Measurements from ENCODE around the gene GJB6. TPM values are rescaled to one million over a fixed set of nuclear protein-coding genes. Genes with fewer than 3 reads are reported as not detected.

GJB6 gene
- total RNA-seq, 1 donor from 2014 or later: not detected

DNA sequence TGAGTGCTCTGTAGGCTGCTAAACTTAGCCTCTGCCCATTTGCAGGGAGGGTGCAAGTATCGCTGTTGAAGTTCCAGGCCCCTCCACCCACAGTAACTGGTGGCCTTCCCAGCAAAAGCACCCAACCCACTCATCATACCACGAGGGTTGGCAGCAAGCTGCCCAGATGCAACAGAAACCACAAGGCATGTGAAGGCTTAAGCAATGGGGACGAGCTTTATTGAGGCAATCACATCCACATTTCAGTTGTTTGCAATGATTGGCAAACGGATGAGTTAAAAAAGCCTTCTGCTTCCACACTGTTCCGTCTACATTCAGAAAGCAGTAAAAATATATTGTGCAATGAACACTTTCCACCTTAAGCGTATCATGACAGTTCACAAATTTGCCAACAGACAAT lies 10.3 kb downstream of the GJB6 start:
- no peaks in the 10 kb centered on the region for H3K36me3 ChIP-seq
- TF ChIP-seq, protein P1, sequence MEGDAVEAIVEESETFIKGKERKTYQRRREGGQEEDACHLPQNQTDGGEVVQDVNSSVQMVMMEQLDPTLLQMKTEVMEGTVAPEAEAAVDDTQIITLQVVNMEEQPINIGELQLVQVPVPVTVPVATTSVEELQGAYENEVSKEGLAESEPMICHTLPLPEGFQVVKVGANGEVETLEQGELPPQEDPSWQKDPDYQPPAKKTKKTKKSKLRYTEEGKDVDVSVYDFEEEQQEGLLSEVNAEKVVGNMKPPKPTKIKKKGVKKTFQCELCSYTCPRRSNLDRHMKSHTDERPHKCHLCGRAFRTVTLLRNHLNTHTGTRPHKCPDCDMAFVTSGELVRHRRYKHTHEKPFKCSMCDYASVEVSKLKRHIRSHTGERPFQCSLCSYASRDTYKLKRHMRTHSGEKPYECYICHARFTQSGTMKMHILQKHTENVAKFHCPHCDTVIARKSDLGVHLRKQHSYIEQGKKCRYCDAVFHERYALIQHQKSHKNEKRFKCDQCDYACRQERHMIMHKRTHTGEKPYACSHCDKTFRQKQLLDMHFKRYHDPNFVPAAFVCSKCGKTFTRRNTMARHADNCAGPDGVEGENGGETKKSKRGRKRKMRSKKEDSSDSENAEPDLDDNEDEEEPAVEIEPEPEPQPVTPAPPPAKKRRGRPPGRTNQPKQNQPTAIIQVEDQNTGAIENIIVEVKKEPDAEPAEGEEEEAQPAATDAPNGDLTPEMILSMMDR (IDR thresholded peaks at IDR 0.05): no peak
- no peaks in the 10 kb centered on the region for H3K27me3 ChIP-seq
- no peak overlapping the region for H3K27ac ChIP-seq
- no peaks in the 10 kb centered on the region for H3K4me1 ChIP-seq
- intact Hi-C loops (cut with DNase I): no loop called here
- DNase-seq (ENCODE audit: low spot score in 2 of 2): no peak
- no peak overlapping the region for H3K4me3 ChIP-seq
- no peaks in the 10 kb centered on the region for H3K9me3 ChIP-seq

GRCh38 chr13:20219577-20219976 lies 12.5 kb downstream of the GJB6 start:
- TF ChIP-seq, protein P1 (IDR thresholded peaks at IDR 0.05): no peak
- intact Hi-C loops (cut with DNase I): no loop called here
- Histone ChIP-seq H3K4me3 (no peak overlapping the region), H3K27ac (no peak overlapping the region), H3K27me3 (no peaks in the 10 kb centered on the region), H3K36me3 (no peaks in the 10 kb centered on the region), H3K4me1 (no peaks in the 10 kb centered on the region), H3K9me3 (no peaks in the 10 kb centered on the region)
- no peak for DNase-seq (ENCODE audit: low spot score in 2 of 2)

GRCh38 chr13:20217168-20217567 lies 15.0 kb downstream of the GJB6 start:
- H3K4me3 ChIP-seq: no peak overlapping the region
- no peaks in the 10 kb centered on the region for H3K4me1 ChIP-seq
- intact Hi-C loops (cut with DNase I): no loop called here
- no peak overlapping the region for H3K27ac ChIP-seq
- H3K36me3 ChIP-seq: no peaks in the 10 kb centered on the region
- H3K9me3 ChIP-seq: no peaks in the 10 kb centered on the region
- DNase-seq (ENCODE audit: low spot score in 2 of 2): no peak
- no peaks in the 10 kb centered on the region for H3K27me3 ChIP-seq
- TF ChIP-seq, protein P1 (IDR thresholded peaks at IDR 0.05): no peak

DNA sequence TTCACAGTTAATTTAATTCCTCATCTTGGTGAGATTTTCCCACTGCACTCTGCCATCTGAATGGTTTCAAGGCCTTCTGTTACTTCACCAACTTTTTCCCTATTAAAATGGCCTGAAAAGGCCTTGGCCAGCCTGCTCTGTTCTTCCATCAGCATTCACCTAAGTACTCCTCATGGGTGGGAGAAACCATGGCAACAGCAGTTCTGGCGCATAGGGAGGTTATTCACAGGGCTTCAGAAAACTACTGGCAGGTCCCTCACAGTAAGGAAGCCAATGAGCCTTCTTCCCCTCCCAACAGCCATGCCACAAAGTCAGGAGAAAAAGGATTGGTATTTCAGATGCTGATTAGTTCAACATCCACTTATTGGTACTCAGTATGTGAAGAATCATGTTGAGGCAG lies 22.2 kb downstream of the GJB6 start:
- H3K9me3 ChIP-seq: no peaks in the 10 kb centered on the region
- no peak overlapping the region for H3K27ac ChIP-seq
- no peaks in the 10 kb centered on the region for H3K36me3 ChIP-seq
- H3K4me1 ChIP-seq: no peaks in the 10 kb centered on the region
- intact Hi-C loops (cut with DNase I): no loop called here
- no peak for DNase-seq (ENCODE audit: low spot score in 2 of 2)
- TF ChIP-seq, protein P1 (IDR thresholded peaks at IDR 0.05): no peak
- H3K27me3 ChIP-seq: no peaks in the 10 kb centered on the region
- H3K4me3 ChIP-seq: no peak overlapping the region

DNA sequence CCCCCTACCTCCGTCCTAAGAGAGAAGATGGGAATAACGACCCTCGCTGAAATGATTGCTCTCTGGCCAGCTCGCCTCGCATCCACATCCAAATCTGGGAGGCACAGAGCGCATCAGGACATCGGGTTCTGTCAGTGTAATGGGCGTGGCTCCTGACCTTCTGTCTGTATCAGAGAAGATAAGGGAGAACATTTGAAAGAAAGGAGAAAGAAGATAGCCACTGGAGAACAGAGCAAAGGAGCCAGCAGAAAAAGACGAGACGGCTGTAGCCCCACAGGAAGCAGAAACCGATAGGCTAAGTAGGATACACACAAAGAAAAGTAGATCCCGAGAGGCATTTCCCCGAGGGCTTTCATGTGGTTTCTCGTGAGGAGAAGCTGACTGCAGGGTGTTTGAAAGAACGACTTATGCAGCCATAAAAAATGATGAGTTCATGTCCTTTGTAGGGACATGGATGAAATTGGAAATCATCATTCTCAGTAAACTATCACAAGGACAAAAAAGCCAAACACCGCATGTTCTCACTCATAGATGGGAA lies 25.4 kb downstream of the GJB6 start:
- intact Hi-C loops (cut with DNase I): no loop called here
- Histone ChIP-seq H3K9me3 (no peaks in the 10 kb centered on the region), H3K4me3 (no peak overlapping the region), H3K27me3 (no peaks in the 10 kb centered on the region), H3K4me1 (no peaks in the 10 kb centered on the region), H3K27ac (no peak overlapping the region), H3K36me3 (no peaks in the 10 kb centered on the region)
- no peak for DNase-seq (ENCODE audit: low spot score in 2 of 2)
- TF ChIP-seq, protein P1 (IDR thresholded peaks at IDR 0.05): no peak

Data from ascending aorta (tissue), 2 donors.